Astrocyte of the cerebellum (primary cell): ENCODE data around the gene NLGN2.

Source experiments
- DNase-seq: peaks from one replicate; pipeline ENCODE4 v3.0.0-alpha.2; 2011; ENCODE audit warnings: low read depth
- H3K4me3 ChIP-seq: 2 replicates; pipeline ENCODE4 v1.5.1; 2011; ENCODE audit warnings: mild to moderate bottlenecking, low read depth, low read length, moderate library complexity
- CTCF ChIP-seq: IDR thresholded peaks from 2 replicates; pipeline ENCODE4 v1.5.1; 2012; ENCODE audit warnings: low read length, low read depth, moderate library complexity, mild to moderate bottlenecking; ENCODE audit errors: missing control alignments
- in situ Hi-C: cut with HindIII; loops from 2 replicates; pipeline ENCODE4 v1.10.0; 2017; ENCODE audit warnings: low sequenced_read_pairs

Gene NLGN2

GRCh38 chr17:7435676-7436555, 28.3 kb downstream of the NLGN2 start:
- in situ Hi-C loops = no loop called here
- TF ChIP-seq CTCF = no peak
- no peak for DNase-seq
- peak overlapping the region; percentile 39 for H3K4me3 ChIP-seq

GRCh38 chr17:7436556-7437368, 29.1 kb downstream of the NLGN2 start:
- peak overlapping the region; percentile 19 for H3K4me3 ChIP-seq
- peak; percentile 23 for DNase-seq
- in situ Hi-C loops = no loop called here
- TF ChIP-seq CTCF = peak; percentile 66

GRCh38 chr17:7437369-7437863, 29.8 kb downstream of the NLGN2 start:
- DNase-seq = no peak
- no peak for TF ChIP-seq CTCF
- in situ Hi-C loops = no loop called here
- peak overlapping the region; percentile 19 for H3K4me3 ChIP-seq

GRCh38 chr17:7437950-7438614, 30.4 kb downstream of the NLGN2 start:
- TF ChIP-seq CTCF = no peak
- in situ Hi-C loops = no loop called here
- no peak for DNase-seq
- peak overlapping the region; percentile 22 for H3K4me3 ChIP-seq

GRCh38 chr17:7438656-7439460, 31.2 kb downstream of the NLGN2 start:
- DNase-seq = no peak
- in situ Hi-C loops = no loop called here
- no peak overlapping the region for H3K4me3 ChIP-seq
- TF ChIP-seq CTCF = no peak
